PC-9 (cell line): ENCODE data around the gene ATP6V0D1. TPM values are rescaled to one million over a fixed set of nuclear protein-coding genes. Genes with fewer than 3 reads are reported as not detected.

Source experiments
- BruUV-seq: library from RNA; stranded (reverse); fragments of 400-500 nt; replicated peaks from 2 replicates; lab custom pipeline; 2021; lab: Mats Ljungman, UMichigan
- CTCF ChIA-PET: fragments of 300-600 bp; sonication (Branson Sonifier 250); formaldehyde crosslinking; loops from one replicate; lab custom pipeline; 2022; ENCODE audit warnings: antibody characterized with exemption; lab: Charles Lee
- POLR2A ChIA-PET: fragments of 300-600 bp; sonication (Branson Sonifier 250); formaldehyde crosslinking; loops from one replicate; lab custom pipeline; 2022; ENCODE audit warnings: antibody characterized with exemption; ENCODE audit not compliant: unreplicated experiment; lab: Charles Lee
- DNase-seq, 2 experiments: peaks; one replicate each; pipeline versions ENCODE4 v3.0.0 to v3.0.0-alpha.2; 2015 to 2022; ENCODE audit warnings: mixed read lengths in 1 of 2
- H2AFZ ChIP-seq: fragments of 200-600 bp; sonication (generic); 2 replicates; pipeline ENCODE4 v1.8.1; 2017; ENCODE audit warnings: antibody characterized with exemption
- H3F3A ChIP-seq: fragments of 200-600 bp; sonication (generic); 2 replicates; pipeline ENCODE4 v1.8.1; 2017; ENCODE audit warnings: antibody characterized with exemption, mild to moderate bottlenecking, low read depth; ENCODE audit not compliant: insufficient read depth
- H3K27ac ChIP-seq: fragments of 200-600 bp; sonication (generic); 2 replicates; pipeline ENCODE4 v1.6.1; 2016; ENCODE audit warnings: mixed run types
- H3K27me3 ChIP-seq: fragments of 200-600 bp; sonication (generic); 2 replicates; pipeline ENCODE4 v1.6.1; 2016; ENCODE audit warnings: low read depth, mixed run types; ENCODE audit not compliant: insufficient read depth
- H3K36me3 ChIP-seq: fragments of 200-600 bp; sonication (generic); 2 replicates; pipeline ENCODE4 v1.6.1; 2016; ENCODE audit warnings: low read depth, mixed run types
- H3K4me1 ChIP-seq: fragments of 200-600 bp; sonication (generic); replicated peaks from 2 replicates; pipeline ENCODE4 v1.6.1; 2016; ENCODE audit warnings: mixed run types; ENCODE audit not compliant: insufficient read depth
- H3K4me2 ChIP-seq: fragments of 200-600 bp; sonication (generic); 2 replicates; pipeline ENCODE4 v1.6.1; 2017; ENCODE audit warnings: mixed run types
- H3K4me3 ChIP-seq: fragments of 200-600 bp; sonication (generic); 2 replicates; pipeline ENCODE4 v1.6.1; 2016; ENCODE audit warnings: mixed run types
- H3K79me2 ChIP-seq: fragments of 200-600 bp; sonication (generic); 2 replicates; pipeline ENCODE4 v1.6.1; 2017; ENCODE audit warnings: low read depth, mixed run types
- H3K9me2 ChIP-seq: fragments of 200-600 bp; sonication (generic); 2 replicates; pipeline ENCODE4 v1.8.1; 2017; ENCODE audit warnings: mild to moderate bottlenecking; ENCODE audit not compliant: insufficient read depth
- H3K9me3 ChIP-seq: fragments of 200-600 bp; sonication (generic); 2 replicates; pipeline ENCODE4 v1.8.1; 2016; ENCODE audit warnings: low read depth; ENCODE audit not compliant: insufficient read depth
- H4K20me1 ChIP-seq: fragments of 200-600 bp; sonication (generic); 2 replicates; pipeline ENCODE4 v1.8.1; 2017; ENCODE audit not compliant: insufficient read depth
- EZH2 ChIP-seq: fragments of 200-600 bp; sonication (generic); IDR thresholded peaks from 2 replicates; pipeline ENCODE4 v1.8.0; 2017; ENCODE audit warnings: antibody characterized with exemption, low read depth
- intact Hi-C: fragments of 100-400 bp; cut with micrococcal nuclease; formaldehyde crosslinking; loops from one replicate; pipeline ENCODE4 v1.10.0; 2022; ENCODE audit not compliant: unreplicated experiment
- total RNA-seq: library from RNA; stranded (reverse); gene quantifications from 2 replicates; pipeline ENCODE4 v1.2.3, GENCODE V29; 2021
- TF ChIP-seq, protein P1 (sequence below): fragments of 200-600 bp; sonication (generic); conservative IDR thresholded peaks from 2 replicates; pipeline ENCODE4 v1.6.1; 2017; ENCODE audit warnings: mixed run types, antibody characterized with exemption, mild to moderate bottlenecking, moderate library complexity

ATP6V0D1 gene
- total RNA-seq, 1 experiment from 2014 or later: 61.0 TPM

DNA sequence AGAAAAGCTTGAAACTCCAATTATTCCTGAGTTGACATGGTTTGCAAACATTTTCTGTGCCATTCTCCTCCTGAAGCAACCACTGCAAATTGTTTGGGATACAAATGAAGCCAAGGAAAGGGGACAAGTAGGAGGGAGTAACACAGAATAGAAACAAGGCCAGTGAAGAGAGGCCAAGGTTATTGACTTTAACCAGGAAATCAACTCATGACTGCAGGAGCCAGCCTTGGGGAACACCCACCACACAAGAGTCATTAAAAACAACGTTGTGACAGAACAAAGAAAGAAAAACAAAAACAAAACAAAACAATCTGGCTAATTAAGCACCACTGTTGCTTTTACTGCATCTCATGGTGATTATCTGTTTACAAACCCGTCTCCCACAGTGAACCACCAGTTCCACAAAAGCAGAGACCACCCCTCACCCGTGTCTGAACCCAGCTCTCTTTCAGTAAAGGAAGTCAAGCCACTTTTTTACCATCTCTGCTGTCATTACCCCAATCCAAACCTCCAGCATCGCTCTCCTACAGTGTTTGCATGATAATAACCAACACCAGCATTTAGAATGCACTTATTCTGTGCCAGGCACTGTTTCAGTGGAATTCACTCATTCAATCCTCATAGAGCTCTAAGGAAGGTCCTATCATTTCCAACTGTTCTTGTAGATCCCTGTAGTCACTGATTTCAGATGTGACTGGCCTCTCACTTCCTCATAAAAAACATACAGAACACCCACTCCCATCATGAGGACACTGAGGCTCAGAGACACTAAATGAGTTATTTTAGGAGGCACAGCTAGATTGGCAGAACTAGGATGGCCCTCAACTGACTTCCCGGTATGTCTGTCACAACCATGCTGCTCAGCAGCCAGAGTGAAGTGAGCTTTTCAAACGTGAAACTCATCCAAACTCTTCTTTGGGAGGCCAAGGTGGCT is 66.7 kb downstream of the ATP6V0D1 start:
- H3K9me3 ChIP-seq: no peaks in the 10 kb centered on the region
- intact Hi-C loops: no loop called here
- CTCF ChIA-PET: interaction anchor here (0.6 to 1.2 kb wide), 4 partner anchors 21 to 413 kb away, joined by 3 to 19 read pairs (median 6); no protein-coding TSS in a partner anchor

GRCh38 chr16:67412294-67412693 is 68.7 kb downstream of the ATP6V0D1 start:
- ChIA-PET CTCF (interaction anchor here (0.5 to 0.7 kb wide), 2 partner anchors 14 to 21 kb away, joined by 3 read pairs; no protein-coding TSS in a partner anchor), POLR2A (interaction anchor here (0.6 kb wide), 1 partner anchor 101 kb away, joined by 3 read pairs; no protein-coding TSS in a partner anchor)
- intact Hi-C loops: no loop called here

More for the DNA sequence above, 66.7 kb downstream of the ATP6V0D1 start:
- no peak overlapping the region for H3K4me3 ChIP-seq
- no peak overlapping the region for H3K4me2 ChIP-seq
- no peaks in the 10 kb centered on the region for H3K27me3 ChIP-seq
- H3F3A ChIP-seq: peaks cover 11% of the 10 kb centered on the region; the same call in 1 of the 2 replicates
- TF ChIP-seq, protein P1, sequence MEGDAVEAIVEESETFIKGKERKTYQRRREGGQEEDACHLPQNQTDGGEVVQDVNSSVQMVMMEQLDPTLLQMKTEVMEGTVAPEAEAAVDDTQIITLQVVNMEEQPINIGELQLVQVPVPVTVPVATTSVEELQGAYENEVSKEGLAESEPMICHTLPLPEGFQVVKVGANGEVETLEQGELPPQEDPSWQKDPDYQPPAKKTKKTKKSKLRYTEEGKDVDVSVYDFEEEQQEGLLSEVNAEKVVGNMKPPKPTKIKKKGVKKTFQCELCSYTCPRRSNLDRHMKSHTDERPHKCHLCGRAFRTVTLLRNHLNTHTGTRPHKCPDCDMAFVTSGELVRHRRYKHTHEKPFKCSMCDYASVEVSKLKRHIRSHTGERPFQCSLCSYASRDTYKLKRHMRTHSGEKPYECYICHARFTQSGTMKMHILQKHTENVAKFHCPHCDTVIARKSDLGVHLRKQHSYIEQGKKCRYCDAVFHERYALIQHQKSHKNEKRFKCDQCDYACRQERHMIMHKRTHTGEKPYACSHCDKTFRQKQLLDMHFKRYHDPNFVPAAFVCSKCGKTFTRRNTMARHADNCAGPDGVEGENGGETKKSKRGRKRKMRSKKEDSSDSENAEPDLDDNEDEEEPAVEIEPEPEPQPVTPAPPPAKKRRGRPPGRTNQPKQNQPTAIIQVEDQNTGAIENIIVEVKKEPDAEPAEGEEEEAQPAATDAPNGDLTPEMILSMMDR: no peak
- TF ChIP-seq EZH2: no peak
- no peaks in the 10 kb centered on the region for H3K9me2 ChIP-seq
- no peak overlapping the region for H3K27ac ChIP-seq
- no peaks in the 10 kb centered on the region for H3K36me3 ChIP-seq
- no peak for DNase-seq
- peaks cover 8% of the 10 kb centered on the region for H3K4me1 ChIP-seq
- H3K79me2 ChIP-seq: no peaks in the 10 kb centered on the region
- POLR2A ChIA-PET: interaction anchor here (0.7 kb wide), 2 partner anchors 46 to 107 kb away, joined by 4 to 6 read pairs; no protein-coding TSS in a partner anchor
- BruUV-seq: TSS peak; percentile 28
- H4K20me1 ChIP-seq: no peaks in the 10 kb centered on the region
- no peak overlapping the region for H2AFZ ChIP-seq

GRCh38 chr16:67411339-67411738 is 69.6 kb downstream of the ATP6V0D1 start:
- POLR2A ChIA-PET: no interaction called here
- no TSS peak for BruUV-seq

More at GRCh38 chr16:67412294-67412693, 68.7 kb downstream of the ATP6V0D1 start:
- no TSS peak for BruUV-seq
- DNase-seq: no peak
- Histone ChIP-seq H2AFZ (no peak overlapping the region), H3K4me3 (no peak overlapping the region), H3K27me3 (no peaks in the 10 kb centered on the region), H3K36me3 (no peaks in the 10 kb centered on the region), H3K27ac (no peak overlapping the region), H3K9me3 (no peaks in the 10 kb centered on the region), H3K4me2 (no peak overlapping the region), H3K9me2 (no peaks in the 10 kb centered on the region), H4K20me1 (no peaks in the 10 kb centered on the region), H3F3A (0 out of 2 replicates have a peak, but pooled peaks cover 5% of the 10 kb centered on the region), H3K4me1 (peaks cover 8% of the 10 kb centered on the region), H3K79me2 (no peaks in the 10 kb centered on the region)
- TF ChIP-seq EZH2: no peak
- TF ChIP-seq, protein P1: no peak

More at GRCh38 chr16:67411339-67411738, 69.6 kb downstream of the ATP6V0D1 start:
- TF ChIP-seq EZH2: no peak
- TF ChIP-seq, protein P1: no peak
- H3K9me2 ChIP-seq: no peaks in the 10 kb centered on the region
- no peak for DNase-seq
- H4K20me1 ChIP-seq: no peaks in the 10 kb centered on the region
- H3K4me3 ChIP-seq: no peak overlapping the region
- no peaks in the 10 kb centered on the region for H3K9me3 ChIP-seq
- intact Hi-C loops: no loop called here
- H3K79me2 ChIP-seq: no peaks in the 10 kb centered on the region
- H3K36me3 ChIP-seq: no peaks in the 10 kb centered on the region
- CTCF ChIA-PET: interaction anchor here (0.8 kb wide), 1 partner anchor 40 kb away, joined by 3 read pairs; no protein-coding TSS in a partner anchor
- peaks cover 8% of the 10 kb centered on the region; the same call in 1 of the 2 replicates for H3K4me1 ChIP-seq
- no peak overlapping the region for H3K4me2 ChIP-seq
- 0 out of 2 replicates have a peak, but pooled peaks cover 5% of the 10 kb centered on the region for H3F3A ChIP-seq
- H3K27me3 ChIP-seq: no peaks in the 10 kb centered on the region
- no peak overlapping the region for H2AFZ ChIP-seq
- no peak overlapping the region for H3K27ac ChIP-seq
